ENCODE results near the gene MORN5. TPM values are rescaled to one million over a fixed set of nuclear protein-coding genes. Genes with fewer than 3 reads are reported as not detected.

MORN5 gene
- total and polyA plus RNA-seq, 9 of the 15 experiments (the other 6 are each of a cell fraction or from before 2014, with no cell fraction given): not detected

- TF ChIP-seq HMBOX1 (IDR thresholded peaks at IDR 0.05): no peak
- TF ChIP-seq CREBBP (IDR thresholded peaks at IDR 0.05; ENCODE audit: low read depth, low read length): no peak
- TF ChIP-seq SP1 (CRISPR knock-in tag; IDR thresholded peaks at IDR 0.05): no peak
These were observed 28.7 kb downstream of the MORN5 start (continued) for GRCh38 chr9:122188369-122188768.

GRCh38 chr9:122190597-122191381 is 31.1 kb downstream of the MORN5 start:
- H4K20me1 ChIP-seq (replicated peaks; ENCODE audit: control insufficient read depth, insufficient read depth, low read length): no peaks in the 10 kb centered on the region
- no peak for ATAC-seq
- no peaks in the 10 kb centered on the region for H3K9me3 ChIP-seq (replicated peaks; ENCODE audit: control insufficient read depth, insufficient read depth, low read depth, low read length)
- H3K4me2 ChIP-seq (ENCODE audit: insufficient read depth, low read length): no peak overlapping the region
- CTCF ChIA-PET (ENCODE audit: low intra/inter-chr PET ratio): no interaction called here
- peak overlapping the region in 1 of 2 experiments; percentile 45; a peak in 1 of 4 replicates for H3K9ac ChIP-seq (ENCODE audit: insufficient read depth in 1 of 2, low read depth in 2 of 2, low read length in 2 of 2)
- no peak overlapping the region for H3K27ac ChIP-seq (ENCODE audit: extremely low read depth, low read depth, low read length)
- H3K36me3 ChIP-seq (ENCODE audit: control insufficient read depth, insufficient read depth, low read length): no peaks in the 10 kb centered on the region
- 52% methylated on average over 10 of the region's 12 CpGs for WGBS (ENCODE audit: insufficient coverage, low coverage, missing lambda C conversion rate)
- intact Hi-C loops (cut with micrococcal nuclease): no loop called here
- POLR2A ChIA-PET: interaction anchor here (0.6 to 1.6 kb wide), 3 partner anchors 8 to 11 kb away, joined by 3 to 5 read pairs (median 3); no protein-coding TSS in a partner anchor
- H3K9me1 ChIP-seq (ENCODE audit: control insufficient read depth, insufficient read depth, low read length): no peaks in the 10 kb centered on the region
- in situ Hi-C loops (cut with MboI): no loop called here
- no peaks in the 10 kb centered on the region for H3K27me3 ChIP-seq (ENCODE audit: control insufficient read depth in 2 of 2, insufficient read depth in 2 of 2, low read length in 2 of 2)
- BruUV-seq (replicated peaks): no TSS peak
- no peaks in the 10 kb centered on the region for H3K79me2 ChIP-seq (ENCODE audit: control insufficient read depth, insufficient read depth, low read length)
- no peak overlapping the region for H2AFZ ChIP-seq (ENCODE audit: low read depth, low read length)
- no peak overlapping the region for H3K4me3 ChIP-seq
- no peak for TF ChIP-seq DEAF1 (CRISPR knock-in tag; IDR thresholded peaks at IDR 0.05)
- TF ChIP-seq ELK3 (CRISPR knock-in tag; IDR thresholded peaks at IDR 0.05): no peak
- TF ChIP-seq BHLHE40 (IDR thresholded peaks at IDR 0.05; ENCODE audit: low read length): peak; percentile 39; the same call in 1 of the 2 replicates
- no peak for TF ChIP-seq ZNF518B (CRISPR knock-in tag; IDR thresholded peaks at IDR 0.05)
- peak; percentile 54 for TF ChIP-seq USF1 (CRISPR knock-in tag; IDR thresholded peaks at IDR 0.05)
- no peak for TF ChIP-seq CAMTA2 (CRISPR knock-in tag; conservative IDR thresholded peaks at IDR 0.05)
- TF ChIP-seq MAX (CRISPR knock-in tag; IDR thresholded peaks at IDR 0.05): no peak
- H3K4me1 ChIP-seq (replicated peaks in 1 of 2; ENCODE audit: control insufficient read depth in 2 of 2, insufficient read depth in 2 of 2, low read length in 2 of 2): peaks cover 0 to 6% of the 10 kb centered on the region in 2 experiments; a peak in 2 of 5 replicates
- no peak for DNase-seq (ENCODE audit: extremely low read depth in 1 of 4, low spot score in 3 of 4)
- FAIRE-seq: no peak

Data from K562 (cell line).